ENCODE data around the gene CYP27B1. TPM values are rescaled to one million over a fixed set of nuclear protein-coding genes. Genes with fewer than 3 reads are reported as not detected.

CYP27B1 gene
- total RNA-seq, 1 experiment from 2014 or later: 1.8 TPM

DNA sequence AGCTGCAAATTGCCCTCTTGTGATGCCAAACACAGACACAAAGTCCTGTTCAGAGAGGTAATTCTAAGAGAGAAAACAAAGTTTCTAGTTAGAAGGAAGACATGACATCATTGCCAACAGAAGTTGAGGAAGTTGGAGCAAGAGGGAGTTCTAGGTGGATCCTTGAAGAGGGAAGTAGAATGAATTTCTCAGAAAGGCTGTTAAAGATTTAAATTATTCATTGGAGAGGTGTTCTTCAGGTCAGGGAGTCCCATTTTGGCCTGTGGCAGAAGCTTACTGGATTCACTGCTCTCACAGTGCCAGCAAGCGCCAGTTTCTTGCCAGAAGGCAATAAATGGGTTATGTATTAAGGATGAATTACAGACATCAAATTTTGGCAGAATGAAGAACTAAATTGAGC is 31.1 kb upstream of the CYP27B1 start:
- peaks cover 25% of the 10 kb centered on the region for H3K36me3 Mint-ChIP-seq (ENCODE audit: insufficient read depth, unreplicated experiment)
- intact Hi-C loops (cut with micrococcal nuclease; ENCODE audit: unreplicated experiment): no loop called here
- TF ChIP-seq, protein P1, sequence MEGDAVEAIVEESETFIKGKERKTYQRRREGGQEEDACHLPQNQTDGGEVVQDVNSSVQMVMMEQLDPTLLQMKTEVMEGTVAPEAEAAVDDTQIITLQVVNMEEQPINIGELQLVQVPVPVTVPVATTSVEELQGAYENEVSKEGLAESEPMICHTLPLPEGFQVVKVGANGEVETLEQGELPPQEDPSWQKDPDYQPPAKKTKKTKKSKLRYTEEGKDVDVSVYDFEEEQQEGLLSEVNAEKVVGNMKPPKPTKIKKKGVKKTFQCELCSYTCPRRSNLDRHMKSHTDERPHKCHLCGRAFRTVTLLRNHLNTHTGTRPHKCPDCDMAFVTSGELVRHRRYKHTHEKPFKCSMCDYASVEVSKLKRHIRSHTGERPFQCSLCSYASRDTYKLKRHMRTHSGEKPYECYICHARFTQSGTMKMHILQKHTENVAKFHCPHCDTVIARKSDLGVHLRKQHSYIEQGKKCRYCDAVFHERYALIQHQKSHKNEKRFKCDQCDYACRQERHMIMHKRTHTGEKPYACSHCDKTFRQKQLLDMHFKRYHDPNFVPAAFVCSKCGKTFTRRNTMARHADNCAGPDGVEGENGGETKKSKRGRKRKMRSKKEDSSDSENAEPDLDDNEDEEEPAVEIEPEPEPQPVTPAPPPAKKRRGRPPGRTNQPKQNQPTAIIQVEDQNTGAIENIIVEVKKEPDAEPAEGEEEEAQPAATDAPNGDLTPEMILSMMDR (IDR thresholded peaks at IDR 0.05; ENCODE audit: unreplicated experiment): no peak
- H3K4me1 Mint-ChIP-seq (ENCODE audit: low read depth, unreplicated experiment): no peaks in the 10 kb centered on the region
- H3K27me3 Mint-ChIP-seq (ENCODE audit: unreplicated experiment): no peaks in the 10 kb centered on the region
- no peaks in the 10 kb centered on the region for H3K9me3 Mint-ChIP-seq (ENCODE audit: low read depth, unreplicated experiment)
- DNase-seq: no peak
- no peak overlapping the region for H3K4me3 Mint-ChIP-seq (ENCODE audit: low read depth, unreplicated experiment)
- CTCF ChIA-PET: no interaction called here
- BruUV-seq (replicated peaks): no TSS peak
- no peak overlapping the region for H3K27ac Mint-ChIP-seq (ENCODE audit: unreplicated experiment)

DNA sequence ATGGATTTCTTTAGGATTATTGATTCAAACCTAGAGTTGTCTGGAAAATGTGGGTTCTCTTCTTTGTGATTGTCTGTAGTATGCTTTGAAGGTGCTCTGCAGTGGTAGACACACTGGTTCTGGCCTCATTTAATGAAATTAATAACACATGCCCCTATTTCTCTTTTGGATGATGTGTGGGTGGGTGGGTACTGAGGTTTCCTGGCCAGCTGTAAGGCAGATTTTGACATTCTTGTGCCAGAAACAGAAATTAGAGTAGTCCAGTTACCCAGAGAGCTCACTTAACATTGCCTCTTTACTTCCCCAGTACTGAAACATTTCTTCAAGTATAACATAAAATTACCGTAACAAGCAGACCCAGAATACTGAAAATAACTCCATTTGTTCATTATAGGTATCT is 30.1 kb upstream of the CYP27B1 start:
- Mint-ChIP-seq H3K4me1 (ENCODE audit: low read depth, unreplicated experiment) (no peaks in the 10 kb centered on the region), H3K36me3 (ENCODE audit: insufficient read depth, unreplicated experiment) (peaks cover 34% of the 10 kb centered on the region), H3K27ac (ENCODE audit: unreplicated experiment) (no peak overlapping the region), H3K9me3 (ENCODE audit: low read depth, unreplicated experiment) (no peaks in the 10 kb centered on the region), H3K4me3 (ENCODE audit: low read depth, unreplicated experiment) (no peak overlapping the region), H3K27me3 (ENCODE audit: unreplicated experiment) (no peaks in the 10 kb centered on the region)
- intact Hi-C loops (cut with micrococcal nuclease; ENCODE audit: unreplicated experiment): no loop called here
- TF ChIP-seq, protein P1 (IDR thresholded peaks at IDR 0.05; ENCODE audit: unreplicated experiment): no peak
- CTCF ChIA-PET: no interaction called here
- BruUV-seq (replicated peaks): no TSS peak
- no peak for DNase-seq

DNA sequence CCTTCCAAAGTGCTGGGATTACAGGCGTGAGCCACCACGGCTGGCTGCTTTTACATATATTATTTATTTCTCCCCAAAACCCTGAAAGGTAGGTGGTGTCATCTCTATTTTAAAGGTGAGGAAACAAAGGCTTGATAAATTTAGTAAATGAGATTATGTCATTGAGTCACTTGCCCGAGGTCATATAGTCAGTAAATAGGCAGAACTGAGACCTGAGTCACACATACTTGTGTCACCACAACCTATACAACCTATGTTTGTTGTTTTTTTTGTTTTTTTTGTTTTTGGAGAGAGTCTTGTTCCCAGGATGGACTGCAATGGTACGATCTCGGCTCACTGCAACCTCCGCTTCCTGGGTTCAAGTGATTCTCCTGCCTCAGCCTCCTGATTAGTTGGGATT is 28.5 kb upstream of the CYP27B1 start:
- H3K4me3 Mint-ChIP-seq (ENCODE audit: low read depth, unreplicated experiment): no peak overlapping the region
- BruUV-seq (replicated peaks): no TSS peak
- CTCF ChIA-PET: interaction anchor here (0.6 kb wide), 1 partner anchor 366 kb away, joined by 3 read pairs; no protein-coding TSS in a partner anchor
- no peaks in the 10 kb centered on the region for H3K27me3 Mint-ChIP-seq (ENCODE audit: unreplicated experiment)
- intact Hi-C loops (cut with micrococcal nuclease; ENCODE audit: unreplicated experiment): no loop called here
- DNase-seq: no peak
- TF ChIP-seq, protein P1 (IDR thresholded peaks at IDR 0.05; ENCODE audit: unreplicated experiment): no peak
- H3K9me3 Mint-ChIP-seq (ENCODE audit: low read depth, unreplicated experiment): no peaks in the 10 kb centered on the region
- no peaks in the 10 kb centered on the region for H3K4me1 Mint-ChIP-seq (ENCODE audit: low read depth, unreplicated experiment)
- peaks cover 46% of the 10 kb centered on the region for H3K36me3 Mint-ChIP-seq (ENCODE audit: insufficient read depth, unreplicated experiment)
- H3K27ac Mint-ChIP-seq (ENCODE audit: unreplicated experiment): no peak overlapping the region

DNA sequence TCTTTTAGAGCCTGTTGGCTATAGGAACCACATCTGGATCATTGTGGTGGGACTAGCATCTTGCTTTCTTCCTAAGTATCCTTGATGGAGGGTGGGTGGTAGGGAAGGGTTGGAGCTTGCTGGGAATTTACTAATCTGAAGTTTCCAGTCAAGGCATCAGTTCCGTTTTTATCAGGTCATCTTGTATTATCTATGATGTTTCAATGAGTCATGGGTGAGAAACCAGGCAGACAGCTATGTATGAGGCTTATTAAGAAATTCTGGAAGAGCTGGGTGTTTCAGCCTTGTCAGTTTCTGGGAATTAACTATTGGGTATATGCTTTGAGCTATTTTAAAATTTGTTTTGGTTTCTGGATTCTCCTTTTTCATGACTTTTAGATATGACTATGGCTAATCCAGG is 27.0 kb upstream of the CYP27B1 start:
- H3K9me3 Mint-ChIP-seq (ENCODE audit: low read depth, unreplicated experiment): no peaks in the 10 kb centered on the region
- no peak overlapping the region for H3K4me3 Mint-ChIP-seq (ENCODE audit: low read depth, unreplicated experiment)
- no peaks in the 10 kb centered on the region for H3K4me1 Mint-ChIP-seq (ENCODE audit: low read depth, unreplicated experiment)
- CTCF ChIA-PET: interaction anchor here (1.2 kb wide), 1 partner anchor 103 kb away, joined by 3 read pairs; no protein-coding TSS in a partner anchor
- DNase-seq: no peak
- intact Hi-C loops (cut with micrococcal nuclease; ENCODE audit: unreplicated experiment): no loop called here
- no peaks in the 10 kb centered on the region for H3K27me3 Mint-ChIP-seq (ENCODE audit: unreplicated experiment)
- no TSS peak for BruUV-seq (replicated peaks)
- no peak overlapping the region for H3K27ac Mint-ChIP-seq (ENCODE audit: unreplicated experiment)
- H3K36me3 Mint-ChIP-seq (ENCODE audit: insufficient read depth, unreplicated experiment): peaks cover 59% of the 10 kb centered on the region
- TF ChIP-seq, protein P1 (IDR thresholded peaks at IDR 0.05; ENCODE audit: unreplicated experiment): no peak

Measured in Calu3 (cell line).